KOPT-K1 (cell line): Measurements from ENCODE around the gene TLR3.

Experiments used
- H3K27ac ChIP-seq: fragments of 200-600 bp; sonication (generic); 2 replicates; pipeline ENCODE4 v1.5.1; 2016; ENCODE audit warnings: antibody characterized with exemption, mild to moderate bottlenecking, low read depth, low read length; ENCODE audit not compliant: poor library complexity, severe bottlenecking
- H3K36me3 ChIP-seq: fragments of 200-600 bp; sonication (generic); 2 replicates; pipeline ENCODE4 v1.5.1; 2017; ENCODE audit warnings: antibody characterized with exemption, mild to moderate bottlenecking, low read length, moderate library complexity; ENCODE audit not compliant: insufficient read depth
- H3K9me3 ChIP-seq: fragments of 200-600 bp; sonication (generic); 2 replicates; pipeline ENCODE4 v1.5.1; 2017; ENCODE audit warnings: antibody characterized with exemption, low read length, mild to moderate bottlenecking; ENCODE audit not compliant: insufficient read depth, poor library complexity, severe bottlenecking

TLR3 gene

GRCh38 chr4:186108391-186108790, 39.4 kb downstream of the TLR3 start:
- Histone ChIP-seq H3K27ac (no peak overlapping the region), H3K36me3 (no peaks in the 10 kb centered on the region), H3K9me3 (no peaks in the 10 kb centered on the region)

- Histone ChIP-seq H3K9me3 (no peaks in the 10 kb centered on the region), H3K36me3 (no peaks in the 10 kb centered on the region), H3K27ac (no peak overlapping the region)
Observed at GRCh38 chr4:186109245-186109644, 40.3 kb downstream of the TLR3 start.

- no peaks in the 10 kb centered on the region for H3K36me3 ChIP-seq
- H3K9me3 ChIP-seq: no peaks in the 10 kb centered on the region
- no peak overlapping the region for H3K27ac ChIP-seq
Observed at GRCh38 chr4:186116697-186117096, 47.7 kb downstream of the TLR3 start.

DNA sequence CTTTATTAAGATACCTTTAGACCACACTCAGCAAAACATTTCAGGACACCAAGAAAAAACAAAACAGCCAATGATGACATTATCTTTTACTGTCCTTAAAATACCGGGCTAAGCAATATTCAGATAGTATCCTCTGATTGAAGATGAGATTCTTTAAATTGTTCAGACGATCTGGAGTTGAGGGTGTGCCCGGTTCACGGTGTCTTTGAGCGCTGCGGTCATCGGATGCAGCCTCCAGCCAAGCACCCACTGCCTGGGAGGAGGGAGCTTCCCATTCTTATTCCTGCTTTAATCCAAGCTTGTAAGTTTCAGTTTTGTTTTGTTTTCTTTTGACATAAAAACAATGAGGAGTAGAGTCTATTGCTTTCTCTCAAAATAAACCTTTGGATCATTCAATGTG, 49.6 kb downstream of the TLR3 start:
- no peaks in the 10 kb centered on the region for H3K36me3 ChIP-seq
- no peaks in the 10 kb centered on the region for H3K9me3 ChIP-seq
- no peak overlapping the region for H3K27ac ChIP-seq

GRCh38 chr4:186121057-186121456, 52.1 kb downstream of the TLR3 start:
- H3K36me3 ChIP-seq: no peaks in the 10 kb centered on the region
- H3K9me3 ChIP-seq: no peaks in the 10 kb centered on the region
- H3K27ac ChIP-seq: no peak overlapping the region

GRCh38 chr4:186128842-186129241, 59.9 kb downstream of the TLR3 start:
- no peak overlapping the region for H3K27ac ChIP-seq
- no peaks in the 10 kb centered on the region for H3K36me3 ChIP-seq
- no peaks in the 10 kb centered on the region for H3K9me3 ChIP-seq

DNA sequence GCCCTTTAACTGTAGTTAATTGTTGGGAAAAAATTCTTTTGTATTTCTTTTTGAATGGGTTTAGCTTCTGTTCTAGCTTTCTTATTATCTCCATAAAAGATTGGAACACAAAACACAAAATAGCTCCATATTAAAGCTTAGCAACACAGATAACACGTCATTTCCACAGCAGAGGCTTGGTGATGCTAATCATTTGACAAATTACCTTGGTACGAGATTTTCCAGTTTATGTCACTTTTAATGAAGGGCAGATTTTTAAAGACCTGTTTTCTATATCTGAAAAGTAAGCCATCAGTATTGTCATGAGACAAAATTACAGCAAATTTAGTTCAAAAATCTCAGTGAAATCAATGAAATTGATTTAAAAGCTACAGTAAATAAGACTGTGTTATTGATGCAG, 63.0 kb downstream of the TLR3 start:
- H3K27ac ChIP-seq: no peak overlapping the region
- no peaks in the 10 kb centered on the region for H3K36me3 ChIP-seq
- H3K9me3 ChIP-seq: no peaks in the 10 kb centered on the region

GRCh38 chr4:186132577-186133242, 63.8 kb downstream of the TLR3 start:
- Histone ChIP-seq H3K36me3 (no peaks in the 10 kb centered on the region), H3K27ac (no peak overlapping the region), H3K9me3 (no peaks in the 10 kb centered on the region)

- Histone ChIP-seq H3K9me3 (no peaks in the 10 kb centered on the region), H3K27ac (no peak overlapping the region), H3K36me3 (no peaks in the 10 kb centered on the region)
Observed at GRCh38 chr4:186134257-186134656, 65.3 kb downstream of the TLR3 start.

- Histone ChIP-seq H3K27ac (no peak overlapping the region), H3K36me3 (no peaks in the 10 kb centered on the region), H3K9me3 (no peaks in the 10 kb centered on the region)
Observed at GRCh38 chr4:186134861-186135260, 65.9 kb downstream of the TLR3 start.

- no peak overlapping the region for H3K27ac ChIP-seq
- no peaks in the 10 kb centered on the region for H3K9me3 ChIP-seq
- no peaks in the 10 kb centered on the region for H3K36me3 ChIP-seq
Observed at GRCh38 chr4:186137196-186137794, 68.3 kb downstream of the TLR3 start.
